HG03457 (cell line): ENCODE data around the gene SNN.

Experiments used
- ATAC-seq: cut with Tn5 transposase; IDR thresholded peaks from one replicate; pipeline ENCODE4 v1.9.1; 2021; ENCODE audit warnings: moderate number of reproducible peaks; ENCODE audit not compliant: unreplicated experiment

The SNN gene

DNA sequence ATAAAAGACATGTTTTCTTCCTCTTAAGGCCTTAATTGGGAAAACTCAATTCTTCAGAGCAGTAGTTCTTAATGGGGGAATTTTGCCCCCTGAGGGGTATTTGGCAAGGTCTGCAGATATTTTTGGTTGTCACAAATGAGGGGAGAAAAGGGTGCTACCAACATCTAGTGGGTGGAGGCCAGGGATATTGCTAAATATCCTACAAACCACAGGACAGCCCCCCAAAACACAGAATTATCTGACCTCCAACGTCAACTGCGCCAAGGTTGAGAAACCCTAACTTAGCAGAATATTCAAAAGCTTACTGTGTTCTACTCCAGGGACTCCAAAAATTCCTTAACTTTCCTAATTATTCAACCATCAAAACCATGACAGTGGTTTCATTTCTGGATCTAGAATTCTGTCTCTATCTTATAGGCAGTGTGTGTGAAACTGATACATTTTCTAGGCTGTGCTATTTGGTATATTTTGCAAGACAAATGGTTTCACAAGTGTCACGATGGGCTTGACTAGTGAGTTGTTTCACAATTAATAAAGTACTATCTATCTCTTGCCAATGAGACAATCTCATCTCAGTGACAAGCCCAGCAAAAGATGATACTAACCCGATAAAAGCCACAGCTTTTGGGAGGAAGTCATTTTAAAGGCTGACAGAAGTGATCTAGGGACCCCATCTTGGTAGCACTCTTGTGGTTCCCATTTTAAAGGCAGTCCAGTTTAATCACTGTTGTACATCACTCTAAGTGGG, 59.7 kb downstream of the SNN start:
- ATAC-seq: no peak
